Suppressor macrophage treated with lipopolysaccharide for 4 hours (primary cell): ENCODE results near the gene TTLL8.

Source experiments
- DNase-seq: peaks from one replicate; pipeline ENCODE4 v3.0.0-alpha.2; 2020

TTLL8 gene

GRCh38 chr22:50040717-50041116, 17.4 kb downstream of the TTLL8 start:
- no peak for DNase-seq

DNA sequence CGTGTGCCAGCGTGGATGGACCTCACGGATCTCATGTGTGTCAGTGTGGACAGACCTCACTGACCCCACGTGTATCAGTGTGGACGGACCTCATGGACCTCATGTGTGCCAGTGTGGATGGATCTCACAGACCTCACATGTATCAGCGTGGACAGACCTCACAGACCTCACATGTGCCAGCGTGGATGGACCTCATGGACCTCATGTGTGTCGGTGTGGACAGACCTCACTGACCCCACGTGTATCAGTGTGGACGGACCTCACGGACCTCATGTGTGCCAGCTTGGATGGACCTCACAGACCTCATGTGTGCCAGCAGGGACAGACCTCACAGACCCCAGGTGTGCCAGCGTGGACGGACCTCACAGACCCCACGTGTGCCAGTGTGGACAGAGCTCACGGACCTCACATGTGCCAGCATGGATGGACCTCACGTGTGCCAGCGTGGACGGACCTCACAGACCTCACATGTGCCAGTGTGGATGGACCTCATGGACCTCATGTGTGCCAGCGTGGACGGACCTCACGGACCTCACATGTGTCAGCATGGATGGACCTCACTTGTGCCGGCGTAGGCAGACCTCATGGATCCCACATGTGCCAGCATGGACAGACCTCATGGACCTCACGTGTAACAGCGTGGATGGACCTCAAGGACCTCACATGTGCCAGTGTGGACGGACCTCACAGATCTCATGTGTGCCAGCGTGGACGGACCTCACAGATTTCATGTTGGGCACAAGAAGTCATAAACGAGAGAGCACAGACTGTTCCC, 18.2 kb downstream of the TTLL8 start:
- DNase-seq = no peak

GRCh38 chr22:50035976-50036724, 21.9 kb downstream of the TTLL8 start:
- DNase-seq = no peak

DNA sequence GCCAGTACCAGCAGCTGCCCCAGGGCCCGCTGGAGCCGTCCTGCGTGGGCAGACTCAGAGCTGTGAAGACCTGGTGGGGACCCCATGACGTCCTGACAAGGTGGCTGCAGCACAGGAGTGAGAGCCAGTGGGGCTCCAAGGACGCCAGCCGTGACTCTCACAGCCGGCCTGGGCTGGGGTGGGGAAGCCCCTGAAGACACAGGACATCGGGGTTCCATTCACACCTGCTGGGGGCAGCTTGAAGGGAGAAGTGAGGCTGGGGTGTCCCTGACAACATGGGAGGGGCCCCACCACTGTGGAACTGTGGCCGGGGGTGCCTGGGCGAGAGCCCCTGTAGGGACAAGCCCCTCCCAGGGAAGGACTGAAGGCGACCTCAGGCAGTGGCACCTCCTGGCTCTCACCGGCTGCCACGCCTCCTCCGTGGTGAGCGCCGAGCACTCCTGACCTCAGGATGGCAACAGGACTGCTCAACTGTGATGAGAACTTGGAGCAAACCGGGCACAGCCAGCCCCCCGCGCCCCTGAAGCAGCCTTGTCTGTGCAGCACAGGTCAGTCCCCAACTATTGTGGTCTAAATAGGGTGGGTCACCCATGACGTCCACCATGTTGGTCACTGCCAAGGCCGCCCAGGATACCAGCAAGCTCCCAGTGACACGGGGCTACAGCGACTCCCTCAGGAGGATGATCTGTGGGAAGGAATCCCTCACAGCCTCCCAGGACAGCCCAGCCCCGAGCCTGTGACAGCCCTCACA, 22.8 kb downstream of the TTLL8 start:
- no peak for DNase-seq

- DNase-seq = no peak
Observed at GRCh38 chr22:50034126-50035081, 23.7 kb downstream of the TTLL8 start.

DNA sequence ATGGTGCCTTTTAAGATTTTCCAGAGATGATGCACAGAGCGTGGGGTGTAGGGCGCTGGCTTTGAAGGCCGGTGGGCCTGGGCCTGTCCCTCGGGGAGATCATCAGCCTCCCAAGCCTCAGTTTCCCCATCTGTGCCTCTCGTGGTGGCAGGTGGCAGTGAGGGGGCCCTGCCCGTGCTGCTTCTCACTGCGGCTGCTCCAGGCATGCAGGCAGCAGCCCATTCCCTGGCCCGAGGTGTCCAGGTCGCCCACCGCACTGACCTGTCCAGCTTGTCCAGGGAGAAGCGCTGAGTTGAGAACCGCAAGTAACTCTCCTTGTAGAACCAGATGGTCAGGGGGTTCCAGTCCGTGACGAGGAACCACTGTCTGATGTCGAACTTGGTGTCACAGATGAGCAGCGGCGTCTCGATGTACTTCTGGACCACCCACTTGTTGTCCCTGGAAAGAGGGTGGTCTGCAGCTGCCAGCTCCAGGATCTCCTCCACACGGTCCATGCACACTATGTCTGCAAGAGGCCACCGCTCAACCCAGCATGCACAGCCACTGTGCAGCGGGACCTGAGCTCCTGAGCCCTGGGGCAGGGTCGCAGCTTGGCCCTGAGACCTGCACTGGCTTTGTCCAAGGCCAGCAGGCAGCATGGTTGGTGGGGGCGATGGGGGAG, 25.0 kb downstream of the TTLL8 start:
- DNase-seq = no peak

GRCh38 chr22:50032109-50032871, 25.8 kb downstream of the TTLL8 start:
- DNase-seq = no peak

DNA sequence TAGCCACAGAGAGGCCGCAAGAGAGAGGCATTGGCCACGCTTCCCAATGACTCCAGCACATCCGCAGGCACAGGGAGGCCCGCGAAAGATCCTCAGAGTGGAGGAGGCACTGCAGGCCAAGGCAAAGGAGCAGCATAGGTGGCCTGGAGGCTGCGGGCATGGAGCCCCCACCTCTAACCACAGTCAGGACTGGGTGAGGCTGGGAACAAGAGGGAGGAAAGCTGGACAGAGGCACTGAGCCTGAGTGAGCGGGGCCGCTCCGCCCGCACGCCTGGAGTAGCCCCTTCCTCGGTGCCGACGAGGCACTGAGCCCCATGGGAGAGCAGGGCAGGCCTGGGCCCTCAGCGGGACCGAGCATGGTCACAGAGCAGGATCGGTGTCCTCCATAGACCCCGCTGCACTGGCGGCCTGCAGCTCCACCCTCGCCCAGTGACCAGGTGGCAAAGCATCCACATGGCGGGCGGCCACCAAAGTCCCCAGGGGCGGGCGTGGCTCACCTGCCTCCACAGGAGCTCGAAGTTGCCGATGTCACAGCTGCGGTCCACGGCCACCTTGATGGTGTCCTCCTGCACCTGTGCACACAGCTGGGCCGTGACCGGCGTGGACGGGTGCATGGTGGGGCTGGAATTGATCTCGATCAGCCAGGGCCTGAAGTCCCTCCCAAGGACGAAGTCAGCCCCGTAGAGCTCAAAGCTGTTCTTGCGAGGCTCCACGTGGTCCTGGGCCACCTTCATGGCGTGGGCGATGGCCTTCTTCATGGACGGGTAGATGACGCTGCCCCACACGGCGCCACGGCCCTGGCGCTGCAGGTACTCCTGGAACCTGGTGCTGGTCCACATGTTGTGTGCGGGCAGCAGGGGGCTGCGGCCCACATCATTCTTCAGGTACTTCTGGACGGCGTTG, 26.7 kb downstream of the TTLL8 start:
- no peak for DNase-seq

GRCh38 chr22:50030297-50031188, 27.6 kb downstream of the TTLL8 start:
- peak; percentile 86 for DNase-seq

GRCh38 chr22:50027639-50028537, 30.2 kb downstream of the TTLL8 start:
- peak; percentile 29 for DNase-seq

- no peak for DNase-seq
Observed at GRCh38 chr22:50025993-50026392, 32.1 kb downstream of the TTLL8 start.

GRCh38 chr22:50022171-50022819, 35.8 kb downstream of the TTLL8 start:
- DNase-seq = no peak

- no peak for DNase-seq
Observed at GRCh38 chr22:50020606-50021005, 37.5 kb downstream of the TTLL8 start.

DNA sequence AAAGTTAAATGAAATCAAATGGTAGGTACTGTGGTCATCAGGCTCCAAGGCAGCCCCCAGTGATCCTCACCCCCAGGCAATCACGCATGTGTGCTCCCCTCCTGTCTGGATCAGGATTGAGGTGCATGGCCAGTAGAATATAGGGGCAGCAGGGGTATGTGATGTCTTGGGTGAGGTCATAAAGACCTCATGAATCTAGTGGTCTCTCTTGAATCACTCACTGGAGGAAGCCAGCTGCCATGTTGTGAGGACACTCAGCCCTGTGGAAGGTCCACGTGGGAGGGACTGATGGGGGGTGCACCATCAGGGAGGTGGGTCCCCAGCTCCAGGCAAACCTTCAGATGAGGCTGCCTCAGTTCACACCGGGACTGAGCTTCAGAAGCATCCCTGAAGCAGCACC, 38.8 kb downstream of the TTLL8 start:
- DNase-seq = no peak

- no peak for DNase-seq
Observed at GRCh38 chr22:50018608-50019285, 39.4 kb downstream of the TTLL8 start.

GRCh38 chr22:50017701-50018224, 40.3 kb downstream of the TTLL8 start:
- DNase-seq = no peak
